Natural killer cell treated with Interleukin-12 subunit alpha and Interleukin-12 subunit beta and Interleukin-15 and Interleukin-18, amount 100 ng/mL, for 72 hours (primary cell): Measurements from ENCODE around the gene USP37. TPM values are rescaled to one million over a fixed set of nuclear protein-coding genes. Genes with fewer than 3 reads are reported as not detected.
"Not testable (repeated sequence)": the region's sequence is repeated elsewhere in the genome, so short reads cannot be mapped to it uniquely, and the experiment has no call there.

ENCODE experiments used
- ATAC-seq, 2 donors: fragments of 150-1000 bp; cut with Tn5 transposase in 1 of 2; sonication (Bioruptor Pico), chemical (Tn5 transposase) in 1 of 2; 2 replicates each; pipeline ENCODE4 v1.10.0; 2021
- DNase-seq: peaks from one replicate; pipeline ENCODE4 v3.0.0; 2022; ENCODE audit warnings: low spot score
- H3K27ac Mint-ChIP-seq, 2 donors: 1 replicate in 1 of 2; 2 replicates in 1 of 2; pipeline ENCODE4 v1.8.0; 2022; ENCODE audit warnings: mixed read lengths in 2 of 2, mild to moderate bottlenecking in 1 of 2, moderate library complexity in 1 of 2
- H3K27me3 Mint-ChIP-seq, 2 donors: 1 replicate in 1 of 2; 2 replicates in 1 of 2; pipeline ENCODE4 v1.8.0; 2022; ENCODE audit warnings: mixed read lengths in 2 of 2
- H3K36me3 Mint-ChIP-seq: one replicate; pipeline ENCODE4 v1.8.0; 2022; ENCODE audit warnings: mixed read lengths
- H3K4me1 Mint-ChIP-seq, 2 donors: 1 replicate in 1 of 2; 2 replicates in 1 of 2; pipeline ENCODE4 v1.8.0; 2022; ENCODE audit warnings: low read depth in 2 of 2, mixed read lengths in 2 of 2, mild to moderate bottlenecking in 1 of 2
- H3K4me3 Mint-ChIP-seq: one replicate; pipeline ENCODE4 v1.8.0; 2022; ENCODE audit warnings: mixed read lengths
- H3K9me3 Mint-ChIP-seq: 2 replicates; pipeline ENCODE4 v1.8.0; 2022; ENCODE audit warnings: mixed read lengths
- total RNA-seq, 2 donors: library from RNA; stranded (reverse); gene quantifications; one replicate each; pipeline ENCODE4 v1.2.3, GENCODE V29; 2022

Gene USP37
- total RNA-seq, 2 donors from 2014 or later: 34.0 to 63.8 TPM

GRCh38 chr2:218569661-218570500 is 1.7 kb upstream of the USP37 start:
- Mint-ChIP-seq H3K4me3 (peak overlapping the region; percentile 97), H3K27ac (peak overlapping the region; percentile 93 to 98), H3K4me1 (peaks cover 39 to 40% of the 10 kb centered on the region in 2 donors), H3K9me3 (no peaks in the 10 kb centered on the region), H3K36me3 (peaks cover 22% of the 10 kb centered on the region), H3K27me3 (no peaks in the 10 kb centered on the region)
- ATAC-seq (no peak), DNase-seq (no peak)

GRCh38 chr2:218569038-218569431 is 884 bp upstream of the USP37 start:
- no peaks in the 10 kb centered on the region for H3K9me3 Mint-ChIP-seq
- peak; percentile 47 to 64 for ATAC-seq
- peak overlapping the region; percentile 93 to 98 for H3K27ac Mint-ChIP-seq
- H3K27me3 Mint-ChIP-seq: no peaks in the 10 kb centered on the region
- peaks cover 22% of the 10 kb centered on the region for H3K36me3 Mint-ChIP-seq
- peak overlapping the region; percentile 97 for H3K4me3 Mint-ChIP-seq
- peaks cover 43 to 46% of the 10 kb centered on the region in 2 donors for H3K4me1 Mint-ChIP-seq
- DNase-seq: peak; percentile 85

- ATAC-seq (peak; percentile 54 to 62), DNase-seq (no peak)
- Mint-ChIP-seq H3K36me3 (peaks cover 22% of the 10 kb centered on the region), H3K4me1 (peaks cover 49 to 50% of the 10 kb centered on the region in 2 donors), H3K9me3 (no peaks in the 10 kb centered on the region), H3K27me3 (no peaks in the 10 kb centered on the region), H3K27ac (peak overlapping the region; percentile 93 to 98), H3K4me3 (peak overlapping the region; percentile 97)
These were observed 358 bp downstream of the USP37 start for GRCh38 chr2:218567797-218568189.

GRCh38 chr2:218566296-218566695 is 1.9 kb downstream of the USP37 start:
- Mint-ChIP-seq H3K27ac (peak overlapping the region; percentile 93 to 98), H3K36me3 (peaks cover 30% of the 10 kb centered on the region), H3K4me3 (peak overlapping the region; percentile 97), H3K9me3 (no peaks in the 10 kb centered on the region), H3K27me3 (no peaks in the 10 kb centered on the region), H3K4me1 (peaks cover 51 to 55% of the 10 kb centered on the region in 2 donors)
- DNase-seq (no peak), ATAC-seq (no peak)

- DNase-seq (no peak), ATAC-seq (no peak)
- Mint-ChIP-seq H3K36me3 (peaks cover 30% of the 10 kb centered on the region), H3K27ac (no peak overlapping the region), H3K4me3 (no peak overlapping the region), H3K27me3 (no peaks in the 10 kb centered on the region), H3K4me1 (peaks cover 33 to 37% of the 10 kb centered on the region in 2 donors), H3K9me3 (no peaks in the 10 kb centered on the region)
These were observed 4.1 kb downstream of the USP37 start for GRCh38 chr2:218564056-218564455.

GRCh38 chr2:218558986-218559385 is 9.2 kb downstream of the USP37 start:
- no peaks in the 10 kb centered on the region for H3K9me3 Mint-ChIP-seq
- peaks cover 14 to 15% of the 10 kb centered on the region in 2 donors for H3K4me1 Mint-ChIP-seq
- no peak for DNase-seq
- H3K36me3 Mint-ChIP-seq: peaks cover 30% of the 10 kb centered on the region
- ATAC-seq: no peak
- H3K27ac Mint-ChIP-seq: no peak overlapping the region
- H3K4me3 Mint-ChIP-seq: no peak overlapping the region
- H3K27me3 Mint-ChIP-seq: no peaks in the 10 kb centered on the region

- Mint-ChIP-seq H3K27me3 (no peaks in the 10 kb centered on the region), H3K4me1 (peaks cover 7 to 12% of the 10 kb centered on the region in 2 donors), H3K36me3 (peaks cover 38% of the 10 kb centered on the region), H3K9me3 (no peaks in the 10 kb centered on the region), H3K4me3 (no peak overlapping the region), H3K27ac (no peak overlapping the region)
- ATAC-seq: no peak
- no peak for DNase-seq
These were observed 10.2 kb downstream of the USP37 start for GRCh38 chr2:218557941-218558340.

- Mint-ChIP-seq H3K4me1 (peaks cover 3 to 6% of the 10 kb centered on the region in 2 donors), H3K9me3 (no peaks in the 10 kb centered on the region), H3K27me3 (no peaks in the 10 kb centered on the region), H3K27ac (no peak overlapping the region), H3K4me3 (no peak overlapping the region), H3K36me3 (peaks cover 34% of the 10 kb centered on the region)
- ATAC-seq (no peak), DNase-seq (no peak)
These were observed 12.6 kb downstream of the USP37 start for GRCh38 chr2:218555527-218555926.

- not testable (repeated sequence) for H3K4me1 Mint-ChIP-seq, H3K4me3 Mint-ChIP-seq, H3K9me3 Mint-ChIP-seq, H3K27me3 Mint-ChIP-seq, DNase-seq, ATAC-seq, H3K27ac Mint-ChIP-seq
- peaks cover 26% of the 10 kb centered on the region for H3K36me3 Mint-ChIP-seq
These were observed 13.9 kb downstream of the USP37 start for GRCh38 chr2:218554225-218554624.

- no peak for ATAC-seq
- H3K9me3 Mint-ChIP-seq: no peaks in the 10 kb centered on the region
- no peaks in the 10 kb centered on the region for H3K4me1 Mint-ChIP-seq
- H3K4me3 Mint-ChIP-seq: no peak overlapping the region
- H3K36me3 Mint-ChIP-seq: peaks cover 28% of the 10 kb centered on the region
- no peak overlapping the region for H3K27ac Mint-ChIP-seq
- H3K27me3 Mint-ChIP-seq: no peaks in the 10 kb centered on the region
- DNase-seq: no peak
These were observed 20.2 kb downstream of the USP37 start for GRCh38 chr2:218547978-218548377.

GRCh38 chr2:218547511-218547910 is 20.6 kb downstream of the USP37 start:
- Mint-ChIP-seq H3K9me3 (no peaks in the 10 kb centered on the region), H3K4me1 (no peaks in the 10 kb centered on the region), H3K36me3 (peaks cover 24% of the 10 kb centered on the region), H3K27ac (no peak overlapping the region), H3K27me3 (no peaks in the 10 kb centered on the region), H3K4me3 (no peak overlapping the region)
- ATAC-seq: no peak
- DNase-seq: no peak

- H3K4me3 Mint-ChIP-seq: no peak overlapping the region
- no peaks in the 10 kb centered on the region for H3K9me3 Mint-ChIP-seq
- ATAC-seq: no peak
- no peak for DNase-seq
- no peak overlapping the region for H3K27ac Mint-ChIP-seq
- H3K27me3 Mint-ChIP-seq: no peaks in the 10 kb centered on the region
- H3K4me1 Mint-ChIP-seq: no peaks in the 10 kb centered on the region
- H3K36me3 Mint-ChIP-seq: peaks cover 17% of the 10 kb centered on the region
These were observed 22.1 kb downstream of the USP37 start for GRCh38 chr2:218546012-218546411.

GRCh38 chr2:218540015-218540414 is 28.1 kb downstream of the USP37 start:
- no peak overlapping the region for H3K4me3 Mint-ChIP-seq
- peaks cover 13% of the 10 kb centered on the region for H3K36me3 Mint-ChIP-seq
- H3K27me3 Mint-ChIP-seq: no peaks in the 10 kb centered on the region
- H3K9me3 Mint-ChIP-seq: no peaks in the 10 kb centered on the region
- H3K27ac Mint-ChIP-seq: no peak overlapping the region
- no peak for ATAC-seq
- no peaks in the 10 kb centered on the region for H3K4me1 Mint-ChIP-seq
- DNase-seq: no peak

GRCh38 chr2:218536804-218537494 is 31.2 kb downstream of the USP37 start:
- no peak for ATAC-seq
- no peak for DNase-seq
- Mint-ChIP-seq H3K4me1 (no peaks in the 10 kb centered on the region), H3K36me3 (peaks cover 12% of the 10 kb centered on the region), H3K27me3 (no peaks in the 10 kb centered on the region), H3K9me3 (no peaks in the 10 kb centered on the region), H3K27ac (no peak overlapping the region), H3K4me3 (no peak overlapping the region)
